SU-DHL-6 (cell line): Measurements from ENCODE around the gene PKHD1.

Experiments
- H2AFZ ChIP-seq: fragments of 200-600 bp; sonication (generic); 2 replicates; pipeline ENCODE4 v1.6.1; 2014; ENCODE audit warnings: low read depth, mild to moderate bottlenecking, moderate library complexity, mixed read lengths, antibody characterized with exemption, low read length; ENCODE audit not compliant: severe bottlenecking
- H3F3A ChIP-seq: fragments of 200-600 bp; shearing (Covaris generic); 2 replicates; pipeline ENCODE4 v1.6.0; 2016; ENCODE audit warnings: antibody characterized with exemption, mild to moderate bottlenecking; ENCODE audit not compliant: insufficient read depth
- H3K27ac ChIP-seq: fragments of 200-600 bp; sonication (generic); 2 replicates; pipeline ENCODE4 v1.5.1; 2016; ENCODE audit warnings: low read depth, mild to moderate bottlenecking, low read length, moderate library complexity, mixed read lengths
- H3K27me3 ChIP-seq: fragments of 200-600 bp; sonication (generic), shearing (Covaris generic); 2 replicates; pipeline ENCODE4 v1.6.0; 2014; ENCODE audit warnings: mild to moderate bottlenecking, low read length
- H3K36me3 ChIP-seq: fragments of 200-600 bp; sonication (generic); 2 replicates; pipeline ENCODE4 v1.6.1; 2014; ENCODE audit warnings: mild to moderate bottlenecking, low read length, mixed read lengths
- H3K4me2 ChIP-seq: fragments of 300-600, 200-600 bp; shearing (Covaris generic), sonication (generic); 2 replicates; pipeline ENCODE4 v1.6.0; 2014; ENCODE audit warnings: low read length, low read depth, mild to moderate bottlenecking; ENCODE audit not compliant: poor library complexity, severe bottlenecking
- H3K4me3 ChIP-seq: fragments of 200-600 bp; sonication (generic); 2 replicates; pipeline ENCODE4 v1.5.1; 2014; ENCODE audit warnings: antibody characterized with exemption, low read length, mild to moderate bottlenecking, mixed read lengths; ENCODE audit not compliant: insufficient read depth, poor library complexity, severe bottlenecking
- H3K79me2 ChIP-seq: fragments of 200-600 bp; sonication (generic); 2 replicates; pipeline ENCODE4 v1.6.1; 2014; ENCODE audit warnings: mild to moderate bottlenecking, low read length, moderate library complexity; ENCODE audit not compliant: insufficient read depth
- H3K9ac ChIP-seq: fragments of 200-600 bp; sonication (generic); 2 replicates; pipeline ENCODE4 v1.7.0; 2014; ENCODE audit warnings: mild to moderate bottlenecking, low read length
- H3K9me2 ChIP-seq: fragments of 200-600 bp; sonication (generic); replicated peaks from 2 replicates; pipeline ENCODE4 v1.6.1; 2014; ENCODE audit warnings: low read length; ENCODE audit not compliant: insufficient read depth
- H3K9me3 ChIP-seq: fragments of 200-600 bp; sonication (generic); 2 replicates; pipeline ENCODE4 v1.6.1; 2014; ENCODE audit warnings: low read length, mixed read lengths; ENCODE audit not compliant: insufficient read depth
- H4K20me1 ChIP-seq: fragments of 200-600 bp; sonication (generic); 2 replicates; pipeline ENCODE4 v1.6.1; 2014; ENCODE audit warnings: low read depth, mild to moderate bottlenecking, antibody characterized with exemption, low read length, moderate library complexity, mixed read lengths
- CTCF ChIP-seq: fragments of 200-600 bp; sonication (generic); IDR thresholded peaks from one replicate; pipeline ENCODE4 v1.5.1; 2017; ENCODE audit warnings: antibody characterized with exemption, mild to moderate bottlenecking, low read length, moderate library complexity; ENCODE audit not compliant: insufficient read depth, poor library complexity, severe bottlenecking
- EZH2phosphoT487 ChIP-seq: fragments of 200-600 bp; sonication (generic), shearing (Covaris generic); conservative IDR thresholded peaks from 2 replicates; pipeline ENCODE4 v1.6.1; 2018; ENCODE audit warnings: mild to moderate bottlenecking, antibody characterized with exemption, low read length, moderate library complexity, mixed read lengths

Gene PKHD1

GRCh38 chr6:52045033-52045432, 42.4 kb downstream of the PKHD1 start:
- H3K9ac ChIP-seq: no peak overlapping the region
- no peaks in the 10 kb centered on the region for H3K9me2 ChIP-seq
- H3K36me3 ChIP-seq: no peaks in the 10 kb centered on the region
- no peaks in the 10 kb centered on the region for H4K20me1 ChIP-seq
- H3F3A ChIP-seq: no peaks in the 10 kb centered on the region
- no peak for TF ChIP-seq EZH2phosphoT487
- TF ChIP-seq CTCF: no peak
- H2AFZ ChIP-seq: no peak overlapping the region
- H3K9me3 ChIP-seq: no peaks in the 10 kb centered on the region
- no peaks in the 10 kb centered on the region for H3K27me3 ChIP-seq
- H3K4me2 ChIP-seq: no peak overlapping the region
- no peak overlapping the region for H3K27ac ChIP-seq
- no peak overlapping the region for H3K4me3 ChIP-seq
- no peaks in the 10 kb centered on the region for H3K79me2 ChIP-seq

GRCh38 chr6:52042141-52042885, 45.1 kb downstream of the PKHD1 start:
- no peaks in the 10 kb centered on the region for H3K9me3 ChIP-seq
- H3F3A ChIP-seq: no peaks in the 10 kb centered on the region
- TF ChIP-seq CTCF (no peak), EZH2phosphoT487 (0 out of 2 replicates have a peak, but pooled peaks have one; percentile 56)
- no peak overlapping the region for H3K9ac ChIP-seq
- H3K79me2 ChIP-seq: no peaks in the 10 kb centered on the region
- H3K36me3 ChIP-seq: no peaks in the 10 kb centered on the region
- no peak overlapping the region for H3K27ac ChIP-seq
- no peak overlapping the region for H3K4me3 ChIP-seq
- no peaks in the 10 kb centered on the region for H3K27me3 ChIP-seq
- no peak overlapping the region for H3K4me2 ChIP-seq
- no peak overlapping the region for H2AFZ ChIP-seq
- no peaks in the 10 kb centered on the region for H3K9me2 ChIP-seq
- H4K20me1 ChIP-seq: no peaks in the 10 kb centered on the region

GRCh38 chr6:52041134-52041533, 46.3 kb downstream of the PKHD1 start:
- no peaks in the 10 kb centered on the region for H3K79me2 ChIP-seq
- no peak overlapping the region for H3K9ac ChIP-seq
- no peaks in the 10 kb centered on the region for H3K27me3 ChIP-seq
- H3K4me2 ChIP-seq: no peak overlapping the region
- no peaks in the 10 kb centered on the region for H3K9me3 ChIP-seq
- no peaks in the 10 kb centered on the region for H3F3A ChIP-seq
- TF ChIP-seq EZH2phosphoT487: no peak
- no peak for TF ChIP-seq CTCF
- no peaks in the 10 kb centered on the region for H3K9me2 ChIP-seq
- H3K27ac ChIP-seq: no peak overlapping the region
- no peak overlapping the region for H2AFZ ChIP-seq
- H3K4me3 ChIP-seq: no peak overlapping the region
- no peaks in the 10 kb centered on the region for H3K36me3 ChIP-seq
- H4K20me1 ChIP-seq: no peaks in the 10 kb centered on the region
